ENCODE measurements around the gene ANKRD40. TPM values are rescaled to one million over a fixed set of nuclear protein-coding genes. Genes with fewer than 3 reads are reported as not detected.
A peak's percentile ranks its signal among the peaks of the same experiment; 100 is the strongest.
"Not testable (repeated sequence)": the region's sequence is repeated elsewhere in the genome, so short reads cannot be mapped to it uniquely, and the experiment has no call there.

The ANKRD40 gene
- total RNA-seq, 1 donor from 2014 or later = 40.6 TPM

- DNase-seq (ENCODE audit: low spot score) = no peak
Observed at GRCh38 chr17:50710650-50711049, 2.9 kb upstream of the ANKRD40 start.

- no peak for DNase-seq (ENCODE audit: low spot score)
Observed at GRCh38 chr17:50710025-50710424, 2.3 kb upstream of the ANKRD40 start.

GRCh38 chr17:50709053-50709452, 1.3 kb upstream of the ANKRD40 start:
- DNase-seq (ENCODE audit: low spot score) = not testable (repeated sequence)

- no peak for DNase-seq (ENCODE audit: low spot score)
Observed at GRCh38 chr17:50708050-50709000, 611 bp upstream of the ANKRD40 start.

GRCh38 chr17:50703162-50703561, 4.6 kb downstream of the ANKRD40 start:
- DNase-seq (ENCODE audit: low spot score) = no peak

- DNase-seq (ENCODE audit: low spot score) = no peak
Observed at GRCh38 chr17:50699410-50699809, 8.3 kb downstream of the ANKRD40 start.

GRCh38 chr17:50697663-50698272, 9.9 kb downstream of the ANKRD40 start:
- DNase-seq (ENCODE audit: low spot score) = no peak

- no peak for DNase-seq (ENCODE audit: low spot score)
Observed at GRCh38 chr17:50697062-50697461, 10.7 kb downstream of the ANKRD40 start.

- DNase-seq (ENCODE audit: low spot score) = no peak
Observed at GRCh38 chr17:50696365-50696879, 11.3 kb downstream of the ANKRD40 start.

- no peak for DNase-seq (ENCODE audit: low spot score)
Observed at GRCh38 chr17:50693036-50693682, 14.6 kb downstream of the ANKRD40 start.

GRCh38 chr17:50692448-50693035, 15.2 kb downstream of the ANKRD40 start:
- no peak for DNase-seq (ENCODE audit: low spot score)

GRCh38 chr17:50691550-50692447, 15.9 kb downstream of the ANKRD40 start:
- peak; percentile 69 for DNase-seq (ENCODE audit: low spot score)

GRCh38 chr17:50690887-50691549, 16.7 kb downstream of the ANKRD40 start:
- no peak for DNase-seq (ENCODE audit: low spot score)

GRCh38 chr17:50689956-50690886, 17.5 kb downstream of the ANKRD40 start:
- no peak for DNase-seq (ENCODE audit: low spot score)

- DNase-seq (ENCODE audit: low spot score) = no peak
Observed at GRCh38 chr17:50689251-50689650, 18.5 kb downstream of the ANKRD40 start.

GRCh38 chr17:50688245-50688644, 19.5 kb downstream of the ANKRD40 start:
- no peak for DNase-seq (ENCODE audit: low spot score)

GRCh38 chr17:50687200-50688066, 20.3 kb downstream of the ANKRD40 start:
- no peak for DNase-seq (ENCODE audit: low spot score)

Data from mucosa of gallbladder (tissue), 1 donor.